Measurements from ENCODE around the gene THY1. TPM values are rescaled to one million over a fixed set of nuclear protein-coding genes. Genes with fewer than 3 reads are reported as not detected.
"Not testable (repeated sequence)": the region's sequence is repeated elsewhere in the genome, so short reads cannot be mapped to it uniquely, and the experiment has no call there.

THY1 gene
- polyA plus RNA-seq, 1 experiment, result 915 TPM

DNA sequence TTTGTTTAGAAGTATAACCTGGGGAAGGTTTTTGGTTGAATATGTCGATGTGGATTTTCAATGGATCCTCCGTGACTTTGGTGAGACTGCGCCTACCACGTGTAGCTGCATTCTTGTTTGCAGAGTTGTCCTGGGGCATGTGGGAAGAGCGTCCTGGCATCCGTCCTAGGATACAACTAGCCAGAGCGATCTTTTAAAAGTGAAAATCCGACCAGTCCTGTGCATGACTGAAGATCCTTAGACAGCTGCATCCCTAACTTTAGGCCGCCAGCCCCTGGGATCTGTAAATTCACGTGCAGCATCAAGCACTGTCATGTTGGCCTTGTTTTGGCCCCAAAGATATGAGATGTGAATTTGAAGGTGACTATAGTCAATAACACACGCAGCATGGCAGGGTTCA, 22.4 kb upstream of the THY1 start:
- Histone ChIP-seq H3K27me3 (ENCODE audit: control insufficient read depth, insufficient read depth, low read length) (no peaks in the 10 kb centered on the region), H3K27ac (ENCODE audit: low read depth, low read length) (no peak overlapping the region), H3K4me3 (ENCODE audit: low read depth, low read length) (no peak overlapping the region), H3K9me3 (ENCODE audit: control insufficient read depth, insufficient read depth, low read length) (no peaks in the 10 kb centered on the region)
- ChIA-PET CTCF (interaction anchor here (1.3 kb wide), 1 partner anchor 89 kb away, joined by 3 read pairs; no protein-coding TSS in a partner anchor), POLR2A (interaction anchor here (0.8 to 1.2 kb wide), 3 partner anchors 13 to 107 kb away, joined by 3 to 12 read pairs (median 10); no protein-coding TSS in a partner anchor)
- DNase-seq (ENCODE audit: low read depth, low spot score), result no peak
- TF ChIP-seq, protein P1, sequence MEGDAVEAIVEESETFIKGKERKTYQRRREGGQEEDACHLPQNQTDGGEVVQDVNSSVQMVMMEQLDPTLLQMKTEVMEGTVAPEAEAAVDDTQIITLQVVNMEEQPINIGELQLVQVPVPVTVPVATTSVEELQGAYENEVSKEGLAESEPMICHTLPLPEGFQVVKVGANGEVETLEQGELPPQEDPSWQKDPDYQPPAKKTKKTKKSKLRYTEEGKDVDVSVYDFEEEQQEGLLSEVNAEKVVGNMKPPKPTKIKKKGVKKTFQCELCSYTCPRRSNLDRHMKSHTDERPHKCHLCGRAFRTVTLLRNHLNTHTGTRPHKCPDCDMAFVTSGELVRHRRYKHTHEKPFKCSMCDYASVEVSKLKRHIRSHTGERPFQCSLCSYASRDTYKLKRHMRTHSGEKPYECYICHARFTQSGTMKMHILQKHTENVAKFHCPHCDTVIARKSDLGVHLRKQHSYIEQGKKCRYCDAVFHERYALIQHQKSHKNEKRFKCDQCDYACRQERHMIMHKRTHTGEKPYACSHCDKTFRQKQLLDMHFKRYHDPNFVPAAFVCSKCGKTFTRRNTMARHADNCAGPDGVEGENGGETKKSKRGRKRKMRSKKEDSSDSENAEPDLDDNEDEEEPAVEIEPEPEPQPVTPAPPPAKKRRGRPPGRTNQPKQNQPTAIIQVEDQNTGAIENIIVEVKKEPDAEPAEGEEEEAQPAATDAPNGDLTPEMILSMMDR (IDR thresholded peaks at IDR 0.05; ENCODE audit: low read depth, low read length), result no peak

- ChIA-PET CTCF (interaction anchor here (0.9 kb wide), 2 partner anchors 13 to 102 kb away, joined by 3 read pairs; no protein-coding TSS in a partner anchor), POLR2A (no interaction called here)
- Histone ChIP-seq H3K27me3 (ENCODE audit: control insufficient read depth, insufficient read depth, low read length) (no peaks in the 10 kb centered on the region), H3K4me3 (ENCODE audit: low read depth, low read length) (no peak overlapping the region), H3K9me3 (ENCODE audit: control insufficient read depth, insufficient read depth, low read length) (no peaks in the 10 kb centered on the region), H3K27ac (ENCODE audit: low read depth, low read length) (no peak overlapping the region)
- no peak for DNase-seq (ENCODE audit: low read depth, low spot score)
- TF ChIP-seq, protein P1 (IDR thresholded peaks at IDR 0.05; ENCODE audit: low read depth, low read length), result no peak
Observed at GRCh38 chr11:119441898-119442243, 18.9 kb upstream of the THY1 start.

GRCh38 chr11:119438599-119438998, 15.6 kb upstream of the THY1 start:
- Histone ChIP-seq H3K27me3 (ENCODE audit: control insufficient read depth, insufficient read depth, low read length) (no peaks in the 10 kb centered on the region), H3K9me3 (ENCODE audit: control insufficient read depth, insufficient read depth, low read length) (no peaks in the 10 kb centered on the region), H3K4me3 (ENCODE audit: low read depth, low read length) (no peak overlapping the region), H3K27ac (ENCODE audit: low read depth, low read length) (no peak overlapping the region)
- ChIA-PET CTCF (no interaction called here), POLR2A (no interaction called here)
- DNase-seq (ENCODE audit: low read depth, low spot score), result no peak
- TF ChIP-seq, protein P1 (IDR thresholded peaks at IDR 0.05; ENCODE audit: low read depth, low read length), result no peak

- H3K4me3 ChIP-seq (ENCODE audit: low read depth, low read length); H3K27ac ChIP-seq (ENCODE audit: low read depth, low read length); POLR2A ChIA-PET; H3K9me3 ChIP-seq (ENCODE audit: control insufficient read depth, insufficient read depth, low read length); DNase-seq (ENCODE audit: low read depth, low spot score); H3K27me3 ChIP-seq (ENCODE audit: control insufficient read depth, insufficient read depth, low read length); CTCF ChIA-PET: not testable (repeated sequence)
Observed at GRCh38 chr11:119437521-119437920, 14.5 kb upstream of the THY1 start.

GRCh38 chr11:119436711-119437110, 13.7 kb upstream of the THY1 start:
- POLR2A ChIA-PET, result no interaction called here
- H3K4me3 ChIP-seq (ENCODE audit: low read depth, low read length), result no peak overlapping the region
- no peak for DNase-seq (ENCODE audit: low read depth, low spot score)
- CTCF ChIA-PET, result no interaction called here
- no peak overlapping the region for H3K27ac ChIP-seq (ENCODE audit: low read depth, low read length)
- TF ChIP-seq, protein P1 (IDR thresholded peaks at IDR 0.05; ENCODE audit: low read depth, low read length), result no peak
- H3K9me3 ChIP-seq (ENCODE audit: control insufficient read depth, insufficient read depth, low read length), result no peaks in the 10 kb centered on the region
- H3K27me3 ChIP-seq (ENCODE audit: control insufficient read depth, insufficient read depth, low read length), result no peaks in the 10 kb centered on the region

DNA sequence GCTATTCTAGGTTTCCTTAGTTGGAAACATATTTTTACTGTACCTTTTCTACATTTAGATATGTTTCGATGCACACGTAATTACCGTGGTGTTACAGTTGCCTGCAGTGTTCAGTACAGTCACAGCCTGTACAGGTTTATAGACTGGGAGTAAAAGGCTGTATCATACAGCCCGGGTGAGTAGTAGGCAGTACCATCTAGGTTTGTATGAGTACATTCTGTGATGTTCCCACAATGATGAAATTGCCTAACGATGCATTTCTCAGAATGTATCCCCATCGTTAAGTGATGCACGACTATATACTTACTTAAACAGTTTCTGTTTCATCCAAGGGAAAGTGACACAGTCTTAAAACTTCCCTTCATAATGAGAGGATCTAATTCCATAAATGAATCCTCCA, 13.1 kb upstream of the THY1 start:
- Histone ChIP-seq H3K27ac (ENCODE audit: low read depth, low read length) (no peak overlapping the region), H3K9me3 (ENCODE audit: control insufficient read depth, insufficient read depth, low read length) (no peaks in the 10 kb centered on the region), H3K27me3 (ENCODE audit: control insufficient read depth, insufficient read depth, low read length) (no peaks in the 10 kb centered on the region), H3K4me3 (ENCODE audit: low read depth, low read length) (no peak overlapping the region)
- DNase-seq (ENCODE audit: low read depth, low spot score), result no peak
- ChIA-PET CTCF (no interaction called here), POLR2A (no interaction called here)
- TF ChIP-seq, protein P1 (IDR thresholded peaks at IDR 0.05; ENCODE audit: low read depth, low read length), result no peak
